Lower lobe of right lung (tissue), 2 donors: ENCODE results near the gene RBM14. TPM values are rescaled to one million over a fixed set of nuclear protein-coding genes. Genes with fewer than 3 reads are reported as not detected.

ENCODE experiments used
- ATAC-seq, 2 donors: fragments of 200-7000 bp; cut with Tn5 transposase; one replicate each; pipeline ENCODE4 v1.9.1; 2020 to 2022; ENCODE audit warnings: mild to moderate bottlenecking in 2 of 2, moderate library complexity in 2 of 2
- DNase-seq: peaks from one replicate; pipeline ENCODE4 v3.0.0-alpha.2; 2020
- H3K27ac ChIP-seq: fragments of 200-600 bp; one replicate; pipeline ENCODE4 v1.8.0; 2022
- H3K27me3 ChIP-seq: fragments of 200-600 bp; one replicate; pipeline ENCODE4 v1.8.0; 2022; ENCODE audit warnings: low read depth
- H3K36me3 ChIP-seq: fragments of 200-600 bp; one replicate; pipeline ENCODE4 v1.8.0; 2022; ENCODE audit warnings: mild to moderate bottlenecking
- H3K4me1 ChIP-seq: fragments of 200-600 bp; one replicate; pipeline ENCODE4 v1.8.0; 2022
- H3K4me3 ChIP-seq: fragments of 200-600 bp; one replicate; pipeline ENCODE4 v1.8.0; 2022; ENCODE audit warnings: mild to moderate bottlenecking
- H3K9me3 ChIP-seq: fragments of 200-600 bp; one replicate; pipeline ENCODE4 v1.8.0; 2022
- intact Hi-C: fragments of 100-400 bp; cut with DNase I; formaldehyde crosslinking; loops from one replicate; pipeline ENCODE4 v1.11.0; 2022
- total RNA-seq: library from RNA; stranded (reverse); fragmentation: NEBNext Ultra II Directional; extraction: Animal tissue kit (Norgen Biotek cat#: 25700); gene quantifications from one replicate; pipeline ENCODE4 v1.2.1, GENCODE V29; 2021
- TF ChIP-seq, protein P1 (sequence below): fragments of 200-600 bp; IDR thresholded peaks from one replicate; pipeline ENCODE4 v1.8.0; 2022; ENCODE audit warnings: antibody characterized with exemption, mild to moderate bottlenecking
- donor health status: DM: no; HTN: yes; CAD: no; lungs with severe emphysema.

RBM14 gene
- total RNA-seq, 1 donor from 2014 or later: 93.4 TPM

GRCh38 chr11:66670816-66671215, 54.4 kb downstream of the RBM14 start:
- H3K9me3 ChIP-seq: no peaks in the 10 kb centered on the region
- DNase-seq (no peak), ATAC-seq (no peak)
- peaks cover 26% of the 10 kb centered on the region for H3K4me1 ChIP-seq
- H3K27ac ChIP-seq: no peak overlapping the region
- no peaks in the 10 kb centered on the region for H3K27me3 ChIP-seq
- no peak overlapping the region for H3K4me3 ChIP-seq
- TF ChIP-seq, protein P1, sequence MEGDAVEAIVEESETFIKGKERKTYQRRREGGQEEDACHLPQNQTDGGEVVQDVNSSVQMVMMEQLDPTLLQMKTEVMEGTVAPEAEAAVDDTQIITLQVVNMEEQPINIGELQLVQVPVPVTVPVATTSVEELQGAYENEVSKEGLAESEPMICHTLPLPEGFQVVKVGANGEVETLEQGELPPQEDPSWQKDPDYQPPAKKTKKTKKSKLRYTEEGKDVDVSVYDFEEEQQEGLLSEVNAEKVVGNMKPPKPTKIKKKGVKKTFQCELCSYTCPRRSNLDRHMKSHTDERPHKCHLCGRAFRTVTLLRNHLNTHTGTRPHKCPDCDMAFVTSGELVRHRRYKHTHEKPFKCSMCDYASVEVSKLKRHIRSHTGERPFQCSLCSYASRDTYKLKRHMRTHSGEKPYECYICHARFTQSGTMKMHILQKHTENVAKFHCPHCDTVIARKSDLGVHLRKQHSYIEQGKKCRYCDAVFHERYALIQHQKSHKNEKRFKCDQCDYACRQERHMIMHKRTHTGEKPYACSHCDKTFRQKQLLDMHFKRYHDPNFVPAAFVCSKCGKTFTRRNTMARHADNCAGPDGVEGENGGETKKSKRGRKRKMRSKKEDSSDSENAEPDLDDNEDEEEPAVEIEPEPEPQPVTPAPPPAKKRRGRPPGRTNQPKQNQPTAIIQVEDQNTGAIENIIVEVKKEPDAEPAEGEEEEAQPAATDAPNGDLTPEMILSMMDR: no peak
- H3K36me3 ChIP-seq: peaks cover 48% of the 10 kb centered on the region
- intact Hi-C loops: no loop called here

GRCh38 chr11:66674964-66675602, 58.7 kb downstream of the RBM14 start:
- Histone ChIP-seq H3K27ac (no peak overlapping the region), H3K36me3 (peaks cover 8% of the 10 kb centered on the region), H3K27me3 (no peaks in the 10 kb centered on the region), H3K4me1 (peaks cover 42% of the 10 kb centered on the region), H3K4me3 (no peak overlapping the region), H3K9me3 (no peaks in the 10 kb centered on the region)
- intact Hi-C loops: no loop called here
- ATAC-seq (no peak), DNase-seq (no peak)
- TF ChIP-seq, protein P1: no peak

DNA sequence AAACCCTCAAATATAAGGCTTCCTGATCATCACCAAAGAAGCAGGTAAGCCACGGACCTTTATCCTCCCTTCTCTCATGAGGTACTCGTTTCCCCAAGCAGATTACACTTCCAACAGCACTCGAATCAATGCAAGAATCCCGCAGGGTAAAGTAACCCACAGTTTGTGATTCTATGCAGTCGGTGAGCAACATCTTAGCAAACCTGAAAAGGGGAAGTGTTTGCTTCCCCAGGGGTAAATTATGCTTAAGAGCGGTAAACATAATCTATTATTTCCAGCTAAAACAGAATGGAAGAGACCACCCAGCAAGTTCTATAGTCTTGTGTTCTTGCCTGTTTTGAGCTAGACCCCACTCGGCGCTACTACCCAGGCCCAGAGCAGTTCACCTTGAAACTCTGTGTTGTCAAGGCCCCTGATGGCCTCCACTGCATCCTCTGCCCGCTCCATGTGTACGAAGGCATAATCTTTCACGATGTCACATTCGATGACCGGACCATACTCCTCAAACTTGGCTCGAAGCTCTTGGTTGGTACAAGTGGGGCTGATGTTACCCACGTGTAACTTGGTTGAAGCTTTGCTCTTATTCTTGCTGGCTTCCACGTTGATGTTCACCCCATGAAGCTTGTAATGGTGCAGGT, 60.0 kb downstream of the RBM14 start:
- intact Hi-C loops: no loop called here
- H3K4me1 ChIP-seq: peaks cover 38% of the 10 kb centered on the region

More for the DNA sequence above, 60.0 kb downstream of the RBM14 start:
- Histone ChIP-seq H3K36me3 (no peaks in the 10 kb centered on the region), H3K9me3 (no peaks in the 10 kb centered on the region), H3K27me3 (no peaks in the 10 kb centered on the region), H3K4me3 (peak overlapping the region; percentile 85), H3K27ac (no peak overlapping the region)
- ATAC-seq (no peak), DNase-seq (no peak)
- TF ChIP-seq, protein P1: no peak

Other genes with a start within 250 kb of the RBM14 start
- 10.6 TPM for gene SLC29A2, start 244.9 kb upstream of the RBM14 start, total RNA-seq
- not detected for gene NPAS4, start 195.6 kb upstream of the RBM14 start, total RNA-seq
- gene MRPL11, start 177.8 kb upstream of the RBM14 start, total RNA-seq: 32.7 TPM
- gene PELI3, start 149.7 kb upstream of the RBM14 start, total RNA-seq: 21.4 TPM
- 32.7 TPM for gene DPP3, start 136.2 kb upstream of the RBM14 start, total RNA-seq
- gene BBS1, start 106.0 kb upstream of the RBM14 start, total RNA-seq: 41.4 TPM
- 14.9 TPM for gene ZDHHC24, start 70.6 kb upstream of the RBM14 start, total RNA-seq
- 0.24 TPM for gene ACTN3, start 69.7 kb upstream of the RBM14 start, total RNA-seq
- gene CTSF, start 48.0 kb upstream of the RBM14 start, total RNA-seq: 31.2 TPM
- gene CCDC87, start 23.6 kb upstream of the RBM14 start, total RNA-seq: 0.50 TPM
- 40.5 TPM for gene CCS, start 23.4 kb upstream of the RBM14 start, total RNA-seq
- 107 TPM for gene RBM4, start 22.1 kb downstream of the RBM14 start, total RNA-seq
- gene RBM4B, start 61.3 kb downstream of the RBM14 start, total RNA-seq: 17.6 TPM
- gene SPTBN2, start 112.6 kb downstream of the RBM14 start, total RNA-seq: 6.4 TPM
- 18.9 TPM for gene RCE1, start 226.8 kb downstream of the RBM14 start, total RNA-seq
- gene LRFN4, start 240.4 kb downstream of the RBM14 start, total RNA-seq: 15.7 TPM